HEK293T (cell line): ENCODE measurements around the gene HSDL1.

Source experiments
- BHLHE40 ChIP-seq: fragments of 450-650 bp; IDR thresholded peaks from 2 replicates; pipeline ENCODE4 v1.6.1; 2016; ENCODE audit warnings: mild to moderate bottlenecking, moderate library complexity, borderline replicate concordance
- FOXK2 ChIP-seq: fragments of 450-650 bp; IDR thresholded peaks from 2 replicates; pipeline ENCODE4 v1.6.1; 2016; ENCODE audit warnings: mild to moderate bottlenecking
- FOXM1 ChIP-seq: fragments of 450-650 bp; IDR thresholded peaks from 2 replicates; pipeline ENCODE4 v1.6.1; 2017; ENCODE audit warnings: mild to moderate bottlenecking, borderline replicate concordance
- HDGF ChIP-seq: fragments of 450-650 bp; IDR thresholded peaks from 2 replicates; pipeline ENCODE4 v1.6.1; 2017; ENCODE audit warnings: antibody characterized with exemption, borderline replicate concordance
- NFRKB ChIP-seq: fragments of 450-650 bp; IDR thresholded peaks from 2 replicates; pipeline ENCODE4 v1.6.1; 2016; ENCODE audit warnings: mild to moderate bottlenecking, moderate library complexity
- SP1 ChIP-seq: fragments of 450-650 bp; IDR thresholded peaks from 2 replicates; pipeline ENCODE4 v1.6.1; 2017
- SUZ12 ChIP-seq: fragments of 450-650 bp; IDR thresholded peaks from 2 replicates; pipeline ENCODE4 v1.6.1; 2016; ENCODE audit warnings: mild to moderate bottlenecking
- TARDBP ChIP-seq: fragments of 450-650 bp; IDR thresholded peaks from 2 replicates; pipeline ENCODE4 v1.6.1; 2016
- ZNF384 ChIP-seq: fragments of 450-650 bp; IDR thresholded peaks from 2 replicates; pipeline ENCODE4 v1.6.1; 2016
- TF ChIP-seq, protein P1 (sequence below): fragments of 450-650 bp; IDR thresholded peaks from 2 replicates; pipeline ENCODE4 v1.6.1; 2016

- TF ChIP-seq, protein P1, sequence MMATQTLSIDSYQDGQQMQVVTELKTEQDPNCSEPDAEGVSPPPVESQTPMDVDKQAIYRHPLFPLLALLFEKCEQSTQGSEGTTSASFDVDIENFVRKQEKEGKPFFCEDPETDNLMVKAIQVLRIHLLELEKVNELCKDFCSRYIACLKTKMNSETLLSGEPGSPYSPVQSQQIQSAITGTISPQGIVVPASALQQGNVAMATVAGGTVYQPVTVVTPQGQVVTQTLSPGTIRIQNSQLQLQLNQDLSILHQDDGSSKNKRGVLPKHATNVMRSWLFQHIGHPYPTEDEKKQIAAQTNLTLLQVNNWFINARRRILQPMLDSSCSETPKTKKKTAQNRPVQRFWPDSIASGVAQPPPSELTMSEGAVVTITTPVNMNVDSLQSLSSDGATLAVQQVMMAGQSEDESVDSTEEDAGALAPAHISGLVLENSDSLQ = no peak
- no peak for TF ChIP-seq TARDBP
- no peak for TF ChIP-seq FOXM1
- no peak for TF ChIP-seq SUZ12
- TF ChIP-seq ZNF384 = no peak
- TF ChIP-seq SP1 = no peak
- no peak for TF ChIP-seq BHLHE40
- no peak for TF ChIP-seq HDGF
- TF ChIP-seq NFRKB = no peak
- no peak for TF ChIP-seq FOXK2
Measured at GRCh38 chr16:84085773-84086172, 59.2 kb downstream of the HSDL1 start.
